SU-DHL-6 (cell line): Measurements from ENCODE around the gene TPK1.

ENCODE experiments used
- H2AFZ ChIP-seq: fragments of 200-600 bp; sonication (generic); 2 replicates; pipeline ENCODE4 v1.6.1; 2014; ENCODE audit warnings: low read depth, mild to moderate bottlenecking, moderate library complexity, mixed read lengths, antibody characterized with exemption, low read length; ENCODE audit not compliant: severe bottlenecking
- H3F3A ChIP-seq: fragments of 200-600 bp; shearing (Covaris generic); 2 replicates; pipeline ENCODE4 v1.6.0; 2016; ENCODE audit warnings: antibody characterized with exemption, mild to moderate bottlenecking; ENCODE audit not compliant: insufficient read depth
- H3K27ac ChIP-seq: fragments of 200-600 bp; sonication (generic); 2 replicates; pipeline ENCODE4 v1.5.1; 2016; ENCODE audit warnings: low read depth, mild to moderate bottlenecking, low read length, moderate library complexity, mixed read lengths
- H3K27me3 ChIP-seq: fragments of 200-600 bp; sonication (generic), shearing (Covaris generic); 2 replicates; pipeline ENCODE4 v1.6.0; 2014; ENCODE audit warnings: mild to moderate bottlenecking, low read length
- H3K36me3 ChIP-seq: fragments of 200-600 bp; sonication (generic); 2 replicates; pipeline ENCODE4 v1.6.1; 2014; ENCODE audit warnings: mild to moderate bottlenecking, low read length, mixed read lengths
- H3K4me2 ChIP-seq: fragments of 300-600, 200-600 bp; shearing (Covaris generic), sonication (generic); 2 replicates; pipeline ENCODE4 v1.6.0; 2014; ENCODE audit warnings: low read length, low read depth, mild to moderate bottlenecking; ENCODE audit not compliant: poor library complexity, severe bottlenecking
- H3K4me3 ChIP-seq: fragments of 200-600 bp; sonication (generic); 2 replicates; pipeline ENCODE4 v1.5.1; 2014; ENCODE audit warnings: antibody characterized with exemption, low read length, mild to moderate bottlenecking, mixed read lengths; ENCODE audit not compliant: insufficient read depth, poor library complexity, severe bottlenecking
- H3K79me2 ChIP-seq: fragments of 200-600 bp; sonication (generic); 2 replicates; pipeline ENCODE4 v1.6.1; 2014; ENCODE audit warnings: mild to moderate bottlenecking, low read length, moderate library complexity; ENCODE audit not compliant: insufficient read depth
- H3K9ac ChIP-seq: fragments of 200-600 bp; sonication (generic); 2 replicates; pipeline ENCODE4 v1.7.0; 2014; ENCODE audit warnings: mild to moderate bottlenecking, low read length
- H3K9me2 ChIP-seq: fragments of 200-600 bp; sonication (generic); replicated peaks from 2 replicates; pipeline ENCODE4 v1.6.1; 2014; ENCODE audit warnings: low read length; ENCODE audit not compliant: insufficient read depth
- H3K9me3 ChIP-seq: fragments of 200-600 bp; sonication (generic); 2 replicates; pipeline ENCODE4 v1.6.1; 2014; ENCODE audit warnings: low read length, mixed read lengths; ENCODE audit not compliant: insufficient read depth
- H4K20me1 ChIP-seq: fragments of 200-600 bp; sonication (generic); 2 replicates; pipeline ENCODE4 v1.6.1; 2014; ENCODE audit warnings: low read depth, mild to moderate bottlenecking, antibody characterized with exemption, low read length, moderate library complexity, mixed read lengths
- EZH2phosphoT487 ChIP-seq: fragments of 200-600 bp; sonication (generic), shearing (Covaris generic); conservative IDR thresholded peaks from 2 replicates; pipeline ENCODE4 v1.6.1; 2018; ENCODE audit warnings: mild to moderate bottlenecking, antibody characterized with exemption, low read length, moderate library complexity, mixed read lengths
- TF ChIP-seq, protein P1 (sequence below): fragments of 200-600 bp; sonication (generic); IDR thresholded peaks from one replicate; pipeline ENCODE4 v1.5.1; 2017; ENCODE audit warnings: antibody characterized with exemption, mild to moderate bottlenecking, low read length, moderate library complexity; ENCODE audit not compliant: insufficient read depth, poor library complexity, severe bottlenecking

TPK1 gene

GRCh38 chr7:144587701-144588100, 248.2 kb downstream of the TPK1 start:
- Histone ChIP-seq H3K9me3 (no peaks in the 10 kb centered on the region), H3K4me3 (no peak overlapping the region), H2AFZ (no peak overlapping the region), H3K79me2 (no peaks in the 10 kb centered on the region), H3K27ac (no peak overlapping the region), H3K27me3 (no peaks in the 10 kb centered on the region), H3K36me3 (no peaks in the 10 kb centered on the region), H3K4me2 (no peak overlapping the region), H3K9me2 (no peaks in the 10 kb centered on the region), H3F3A (no peaks in the 10 kb centered on the region), H4K20me1 (no peaks in the 10 kb centered on the region), H3K9ac (no peak overlapping the region)
- no peak for TF ChIP-seq EZH2phosphoT487
- TF ChIP-seq, protein P1, sequence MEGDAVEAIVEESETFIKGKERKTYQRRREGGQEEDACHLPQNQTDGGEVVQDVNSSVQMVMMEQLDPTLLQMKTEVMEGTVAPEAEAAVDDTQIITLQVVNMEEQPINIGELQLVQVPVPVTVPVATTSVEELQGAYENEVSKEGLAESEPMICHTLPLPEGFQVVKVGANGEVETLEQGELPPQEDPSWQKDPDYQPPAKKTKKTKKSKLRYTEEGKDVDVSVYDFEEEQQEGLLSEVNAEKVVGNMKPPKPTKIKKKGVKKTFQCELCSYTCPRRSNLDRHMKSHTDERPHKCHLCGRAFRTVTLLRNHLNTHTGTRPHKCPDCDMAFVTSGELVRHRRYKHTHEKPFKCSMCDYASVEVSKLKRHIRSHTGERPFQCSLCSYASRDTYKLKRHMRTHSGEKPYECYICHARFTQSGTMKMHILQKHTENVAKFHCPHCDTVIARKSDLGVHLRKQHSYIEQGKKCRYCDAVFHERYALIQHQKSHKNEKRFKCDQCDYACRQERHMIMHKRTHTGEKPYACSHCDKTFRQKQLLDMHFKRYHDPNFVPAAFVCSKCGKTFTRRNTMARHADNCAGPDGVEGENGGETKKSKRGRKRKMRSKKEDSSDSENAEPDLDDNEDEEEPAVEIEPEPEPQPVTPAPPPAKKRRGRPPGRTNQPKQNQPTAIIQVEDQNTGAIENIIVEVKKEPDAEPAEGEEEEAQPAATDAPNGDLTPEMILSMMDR, result no peak

- no peaks in the 10 kb centered on the region for H3F3A ChIP-seq
- no peak overlapping the region for H2AFZ ChIP-seq
- no peaks in the 10 kb centered on the region for H4K20me1 ChIP-seq
- H3K27ac ChIP-seq, result no peak overlapping the region
- H3K9me3 ChIP-seq, result no peaks in the 10 kb centered on the region
- H3K27me3 ChIP-seq, result no peaks in the 10 kb centered on the region
- H3K4me3 ChIP-seq, result no peak overlapping the region
- no peak for TF ChIP-seq EZH2phosphoT487
- TF ChIP-seq, protein P1, result no peak
- H3K4me2 ChIP-seq, result no peak overlapping the region
- H3K9ac ChIP-seq, result no peak overlapping the region
- no peaks in the 10 kb centered on the region for H3K9me2 ChIP-seq
- no peaks in the 10 kb centered on the region for H3K79me2 ChIP-seq
- H3K36me3 ChIP-seq, result no peaks in the 10 kb centered on the region
These were observed 251.1 kb downstream of the TPK1 start for GRCh38 chr7:144584726-144585125.

- Histone ChIP-seq H3K9me2 (no peaks in the 10 kb centered on the region), H3K4me2 (no peak overlapping the region), H3K9ac (no peak overlapping the region), H3K27ac (no peak overlapping the region), H3K27me3 (no peaks in the 10 kb centered on the region), H3K9me3 (no peaks in the 10 kb centered on the region), H3K4me3 (no peak overlapping the region), H4K20me1 (0 out of 2 replicates have a peak, but pooled peaks cover 3% of the 10 kb centered on the region), H3F3A (no peaks in the 10 kb centered on the region), H3K79me2 (no peaks in the 10 kb centered on the region), H2AFZ (no peak overlapping the region), H3K36me3 (no peaks in the 10 kb centered on the region)
- TF ChIP-seq, protein P1, result no peak
- TF ChIP-seq EZH2phosphoT487, result no peak
These were observed 256.2 kb downstream of the TPK1 start for GRCh38 chr7:144579687-144580086.
